HG02973 (cell line): Measurements from ENCODE around the gene SOAT1.
"Not testable (repeated sequence)": the region's sequence is repeated elsewhere in the genome, so short reads cannot be mapped to it uniquely, and the experiment has no call there.

Source experiments
- ATAC-seq: cut with Tn5 transposase; IDR thresholded peaks from one replicate; pipeline ENCODE4 v1.9.1; 2021; ENCODE audit warnings: moderate library complexity; ENCODE audit not compliant: unreplicated experiment

SOAT1 gene

GRCh38 chr1:179293340-179294327, at the start of gene SOAT1:
Gene SOAT1, plus strand, starts transcription at chr1:179293797. Its CDS starts 8,888 bp downstream, at chr1:179302685.
- peak; percentile 97 for ATAC-seq

- not testable (repeated sequence) for ATAC-seq
These were observed 48.2 kb upstream of the SOAT1 start for GRCh38 chr1:179245426-179245825.

GRCh38 chr1:179247923-179248322, 45.7 kb upstream of the SOAT1 start:
- ATAC-seq, result no peak

- no peak for ATAC-seq
These were observed 41.9 kb upstream of the SOAT1 start for GRCh38 chr1:179251675-179252074.

GRCh38 chr1:179252606-179253005, 41.0 kb upstream of the SOAT1 start:
- ATAC-seq, result no peak

GRCh38 chr1:179253286-179253972, 40.2 kb upstream of the SOAT1 start:
- ATAC-seq, result no peak

- no peak for ATAC-seq
These were observed 31.4 kb upstream of the SOAT1 start for GRCh38 chr1:179262183-179262582.

- ATAC-seq, result no peak
These were observed 30.5 kb upstream of the SOAT1 start for GRCh38 chr1:179263121-179263520.

- no peak for ATAC-seq
These were observed 29.1 kb upstream of the SOAT1 start for GRCh38 chr1:179264507-179264906.

- no peak for ATAC-seq
These were observed 24.5 kb upstream of the SOAT1 start for GRCh38 chr1:179269071-179269470.

GRCh38 chr1:179274424-179274823, 19.2 kb upstream of the SOAT1 start:
- ATAC-seq, result not testable (repeated sequence)

GRCh38 chr1:179278920-179279319, 14.7 kb upstream of the SOAT1 start:
- ATAC-seq, result no peak

- no peak for ATAC-seq
These were observed 9.6 kb upstream of the SOAT1 start for GRCh38 chr1:179283992-179284391.

- ATAC-seq, result no peak
These were observed 5.7 kb upstream of the SOAT1 start for GRCh38 chr1:179287946-179288345.

GRCh38 chr1:179288977-179289376, 4.6 kb upstream of the SOAT1 start:
- no peak for ATAC-seq

- no peak for ATAC-seq
These were observed 1.7 kb downstream of the SOAT1 start for GRCh38 chr1:179295164-179295755.

- ATAC-seq, result no peak
These were observed 2.9 kb downstream of the SOAT1 start for GRCh38 chr1:179296356-179297104.

- ATAC-seq, result no peak
These were observed 3.4 kb downstream of the SOAT1 start for GRCh38 chr1:179297105-179297378.

- ATAC-seq, result peak; percentile 84
These were observed 5.4 kb downstream of the SOAT1 start for GRCh38 chr1:179298952-179299351.

GRCh38 chr1:179300112-179300511, 6.5 kb downstream of the SOAT1 start:
- ATAC-seq, result no peak

- ATAC-seq, result no peak
These were observed 8.5 kb downstream of the SOAT1 start for GRCh38 chr1:179302070-179302469.
